Activated B cell treated with CpG ODN at 0.5 μM for 24 hours (primary cell): ENCODE data around the gene COL4A3. TPM values are rescaled to one million over a fixed set of nuclear protein-coding genes. Genes with fewer than 3 reads are reported as not detected.

Experiments used
- ATAC-seq: fragments of 200-7000 bp; cut with Tn5 transposase; one replicate; pipeline ENCODE4 v1.10.0; 2021; ENCODE audit warnings: low read depth, mild to moderate bottlenecking, moderate library complexity
- CTCF ChIA-PET: fragments of 350-600 bp; sonication (Branson Sonifier 250); formaldehyde crosslinking; loops from one replicate; lab custom pipeline; 2021; ENCODE audit warnings: antibody characterized with exemption; lab: Charles Lee
- POLR2A ChIA-PET: fragments of 350-600 bp; sonication (Branson Sonifier 250); formaldehyde crosslinking; loops from one replicate; lab custom pipeline; 2021; ENCODE audit warnings: antibody characterized with exemption; lab: Charles Lee
- DNase-seq: peaks from one replicate; pipeline ENCODE4 v3.0.0; 2022
- H3K27ac Mint-ChIP-seq: one replicate; pipeline ENCODE4 v1.8.0; 2020; ENCODE audit warnings: mixed read lengths
- H3K27me3 Mint-ChIP-seq: one replicate; pipeline ENCODE4 v1.8.0; 2021; ENCODE audit warnings: mixed read lengths
- H3K36me3 Mint-ChIP-seq: one replicate; pipeline ENCODE4 v1.8.0; 2021; ENCODE audit warnings: low read depth, mixed read lengths
- H3K4me1 Mint-ChIP-seq: one replicate; pipeline ENCODE4 v1.8.0; 2021; ENCODE audit warnings: mixed read lengths
- H3K4me3 Mint-ChIP-seq: one replicate; pipeline ENCODE4 v1.8.0; 2020; ENCODE audit warnings: mild to moderate bottlenecking, mixed read lengths
- H3K9me3 Mint-ChIP-seq: one replicate; pipeline ENCODE4 v1.8.0; 2020; ENCODE audit warnings: mixed read lengths
- CTCF ChIP-seq: fragments of 200-600 bp; IDR thresholded peaks from one replicate; pipeline ENCODE4 v1.8.0; 2022; ENCODE audit warnings: antibody characterized with exemption, mild to moderate bottlenecking
- intact Hi-C: fragments of 100-400 bp; cut with micrococcal nuclease; formaldehyde crosslinking; loops from one replicate; pipeline ENCODE4 v1.15.1; 2024
- total RNA-seq: library from RNA; stranded (reverse); gene quantifications from 2 replicates; pipeline ENCODE4 v1.2.3, GENCODE V29; 2022

The COL4A3 gene
- total RNA-seq, 1 donor from 2014 or later: 18.3 TPM

- Mint-ChIP-seq H3K27me3 (no peaks in the 10 kb centered on the region), H3K9me3 (no peaks in the 10 kb centered on the region), H3K27ac (no peak overlapping the region), H3K36me3 (peaks cover 3% of the 10 kb centered on the region), H3K4me3 (no peak overlapping the region), H3K4me1 (peaks cover 23% of the 10 kb centered on the region)
- DNase-seq: no peak
- POLR2A ChIA-PET: no interaction called here
- CTCF ChIA-PET: no interaction called here
- ATAC-seq: no peak
- intact Hi-C loops: no loop called here
- TF ChIP-seq CTCF: no peak
Observed at GRCh38 chr2:227188292-227188691, 23.9 kb downstream of the COL4A3 start.

DNA sequence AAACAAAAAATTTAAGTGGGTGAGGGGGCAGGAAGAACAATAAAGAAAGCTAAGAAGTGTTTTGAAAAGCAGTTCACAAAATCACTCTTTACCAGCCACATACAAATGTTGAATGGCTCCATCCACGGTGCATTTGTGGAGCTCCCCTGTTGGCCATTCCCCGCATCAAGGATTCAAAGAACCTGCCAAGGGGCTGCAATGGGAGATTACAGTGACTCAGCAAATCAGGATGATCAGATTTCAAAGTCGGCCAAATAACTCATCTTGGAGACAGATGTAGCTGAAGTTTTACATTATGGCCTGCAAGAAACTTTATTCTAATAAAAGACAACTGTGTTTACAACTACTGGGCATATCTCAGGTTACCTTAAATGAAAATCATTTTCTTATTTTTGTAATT lies 26.9 kb downstream of the COL4A3 start:
- CTCF ChIA-PET: no interaction called here
- H3K4me3 Mint-ChIP-seq: no peak overlapping the region
- intact Hi-C loops: no loop called here

GRCh38 chr2:227192491-227192890 lies 28.1 kb downstream of the COL4A3 start:
- Mint-ChIP-seq H3K36me3 (peaks cover 3% of the 10 kb centered on the region), H3K4me3 (no peak overlapping the region), H3K9me3 (no peaks in the 10 kb centered on the region), H3K27me3 (no peaks in the 10 kb centered on the region), H3K27ac (no peak overlapping the region), H3K4me1 (peaks cover 3% of the 10 kb centered on the region)
- ChIA-PET CTCF (no interaction called here), POLR2A (no interaction called here)
- no peak for TF ChIP-seq CTCF
- ATAC-seq (no peak), DNase-seq (no peak)
- intact Hi-C loops: no loop called here

More for the DNA sequence above, 26.9 kb downstream of the COL4A3 start:
- H3K27ac Mint-ChIP-seq: no peak overlapping the region
- no peaks in the 10 kb centered on the region for H3K27me3 Mint-ChIP-seq
- H3K9me3 Mint-ChIP-seq: no peaks in the 10 kb centered on the region
- POLR2A ChIA-PET: no interaction called here
- H3K4me1 Mint-ChIP-seq: peaks cover 14% of the 10 kb centered on the region
- H3K36me3 Mint-ChIP-seq: peaks cover 3% of the 10 kb centered on the region
- no peak for ATAC-seq
- no peak for TF ChIP-seq CTCF
- DNase-seq: no peak

DNA sequence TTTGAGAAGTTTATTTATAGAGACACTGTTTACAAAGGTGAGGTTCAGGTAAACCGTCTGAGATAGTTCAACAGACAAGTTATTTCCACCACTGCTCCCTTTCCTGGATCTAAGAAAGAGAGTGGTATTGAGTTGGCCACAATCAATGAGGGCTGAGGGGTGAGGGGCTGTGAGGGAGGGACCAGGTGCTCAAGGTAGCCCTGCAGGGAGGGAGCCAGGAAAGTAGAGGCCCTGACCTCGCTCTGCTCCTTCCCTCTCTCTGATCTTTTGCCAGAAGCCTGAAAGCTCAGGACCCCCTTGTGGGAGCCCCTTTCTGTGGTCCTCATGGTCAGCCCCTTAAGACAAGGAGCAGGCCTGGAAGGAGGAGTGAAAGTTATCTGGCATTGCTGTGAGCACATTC lies 29.8 kb downstream of the COL4A3 start:
- Mint-ChIP-seq H3K36me3 (peaks cover 3% of the 10 kb centered on the region), H3K4me3 (no peak overlapping the region), H3K27ac (no peak overlapping the region), H3K9me3 (no peaks in the 10 kb centered on the region), H3K4me1 (no peaks in the 10 kb centered on the region), H3K27me3 (no peaks in the 10 kb centered on the region)
- ChIA-PET POLR2A (no interaction called here), CTCF (no interaction called here)
- intact Hi-C loops: no loop called here
- TF ChIP-seq CTCF: no peak
- ATAC-seq: no peak
- no peak for DNase-seq

GRCh38 chr2:227198866-227199265 lies 34.4 kb downstream of the COL4A3 start:
- no peak for TF ChIP-seq CTCF
- no peaks in the 10 kb centered on the region for H3K4me1 Mint-ChIP-seq
- H3K27ac Mint-ChIP-seq: no peak overlapping the region
- ChIA-PET POLR2A (no interaction called here), CTCF (no interaction called here)
- no peak overlapping the region for H3K4me3 Mint-ChIP-seq
- no peaks in the 10 kb centered on the region for H3K27me3 Mint-ChIP-seq
- intact Hi-C loops: loop anchor here (5.0 kb wide), 1 partner anchor 42 kb away; no protein-coding TSS in a partner anchor
- ATAC-seq (no peak), DNase-seq (no peak)
- no peaks in the 10 kb centered on the region for H3K9me3 Mint-ChIP-seq
- H3K36me3 Mint-ChIP-seq: no peaks in the 10 kb centered on the region
